ENCODE measurements around the gene SLC25A19. TPM values are rescaled to one million over a fixed set of nuclear protein-coding genes. Genes with fewer than 3 reads are reported as not detected.
A peak's percentile ranks its signal among the peaks of the same experiment; 100 is the strongest.

Gene SLC25A19
- total and polyA plus RNA-seq, 2 experiments from 2014 or later: 17.9 to 22.4 TPM

DNA sequence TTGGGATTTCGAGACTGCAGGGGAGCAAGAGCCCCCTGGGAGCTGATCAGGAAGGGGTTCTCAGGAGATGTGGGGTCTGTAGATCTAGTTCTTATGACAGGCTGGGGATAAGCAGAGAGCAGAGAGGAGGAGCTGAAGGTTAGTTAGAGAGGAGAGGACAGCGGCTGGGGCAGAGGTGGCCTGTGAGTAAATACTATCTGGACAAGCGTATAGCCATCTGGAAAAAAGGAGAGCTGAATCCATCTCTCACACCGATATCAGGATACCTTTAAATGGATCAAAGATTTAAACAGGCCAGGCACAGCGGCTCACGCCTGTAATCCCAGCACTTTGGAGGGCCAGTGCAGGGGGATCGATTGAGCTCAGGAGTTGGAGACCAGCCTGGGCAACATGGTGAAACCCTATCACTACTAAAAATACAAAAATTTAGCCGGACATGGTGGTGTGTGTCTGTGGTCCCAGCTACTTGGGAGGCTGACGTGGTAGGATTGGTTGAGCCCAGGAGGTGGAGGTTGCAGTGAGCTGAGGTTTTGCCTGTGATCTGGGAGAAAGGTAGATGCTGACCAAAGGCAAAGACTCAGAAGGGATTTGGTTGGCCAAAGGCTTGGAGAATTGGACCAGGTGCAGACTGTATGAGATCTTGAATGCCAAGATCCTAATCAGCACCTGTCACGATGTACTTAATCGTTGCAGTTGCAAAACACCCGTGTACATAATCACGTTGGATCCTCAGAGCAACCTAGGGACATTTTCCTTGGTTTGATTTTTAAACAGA lies 18.9 kb upstream of the SLC25A19 start:
- no peaks in the 10 kb centered on the region for H3K79me2 ChIP-seq (replicated peaks; ENCODE audit: insufficient read depth)
- TF ChIP-seq EZH2phosphoT487 (IDR thresholded peaks at IDR 0.05; ENCODE audit: unreplicated experiment): no peak
- TF ChIP-seq, protein P1, sequence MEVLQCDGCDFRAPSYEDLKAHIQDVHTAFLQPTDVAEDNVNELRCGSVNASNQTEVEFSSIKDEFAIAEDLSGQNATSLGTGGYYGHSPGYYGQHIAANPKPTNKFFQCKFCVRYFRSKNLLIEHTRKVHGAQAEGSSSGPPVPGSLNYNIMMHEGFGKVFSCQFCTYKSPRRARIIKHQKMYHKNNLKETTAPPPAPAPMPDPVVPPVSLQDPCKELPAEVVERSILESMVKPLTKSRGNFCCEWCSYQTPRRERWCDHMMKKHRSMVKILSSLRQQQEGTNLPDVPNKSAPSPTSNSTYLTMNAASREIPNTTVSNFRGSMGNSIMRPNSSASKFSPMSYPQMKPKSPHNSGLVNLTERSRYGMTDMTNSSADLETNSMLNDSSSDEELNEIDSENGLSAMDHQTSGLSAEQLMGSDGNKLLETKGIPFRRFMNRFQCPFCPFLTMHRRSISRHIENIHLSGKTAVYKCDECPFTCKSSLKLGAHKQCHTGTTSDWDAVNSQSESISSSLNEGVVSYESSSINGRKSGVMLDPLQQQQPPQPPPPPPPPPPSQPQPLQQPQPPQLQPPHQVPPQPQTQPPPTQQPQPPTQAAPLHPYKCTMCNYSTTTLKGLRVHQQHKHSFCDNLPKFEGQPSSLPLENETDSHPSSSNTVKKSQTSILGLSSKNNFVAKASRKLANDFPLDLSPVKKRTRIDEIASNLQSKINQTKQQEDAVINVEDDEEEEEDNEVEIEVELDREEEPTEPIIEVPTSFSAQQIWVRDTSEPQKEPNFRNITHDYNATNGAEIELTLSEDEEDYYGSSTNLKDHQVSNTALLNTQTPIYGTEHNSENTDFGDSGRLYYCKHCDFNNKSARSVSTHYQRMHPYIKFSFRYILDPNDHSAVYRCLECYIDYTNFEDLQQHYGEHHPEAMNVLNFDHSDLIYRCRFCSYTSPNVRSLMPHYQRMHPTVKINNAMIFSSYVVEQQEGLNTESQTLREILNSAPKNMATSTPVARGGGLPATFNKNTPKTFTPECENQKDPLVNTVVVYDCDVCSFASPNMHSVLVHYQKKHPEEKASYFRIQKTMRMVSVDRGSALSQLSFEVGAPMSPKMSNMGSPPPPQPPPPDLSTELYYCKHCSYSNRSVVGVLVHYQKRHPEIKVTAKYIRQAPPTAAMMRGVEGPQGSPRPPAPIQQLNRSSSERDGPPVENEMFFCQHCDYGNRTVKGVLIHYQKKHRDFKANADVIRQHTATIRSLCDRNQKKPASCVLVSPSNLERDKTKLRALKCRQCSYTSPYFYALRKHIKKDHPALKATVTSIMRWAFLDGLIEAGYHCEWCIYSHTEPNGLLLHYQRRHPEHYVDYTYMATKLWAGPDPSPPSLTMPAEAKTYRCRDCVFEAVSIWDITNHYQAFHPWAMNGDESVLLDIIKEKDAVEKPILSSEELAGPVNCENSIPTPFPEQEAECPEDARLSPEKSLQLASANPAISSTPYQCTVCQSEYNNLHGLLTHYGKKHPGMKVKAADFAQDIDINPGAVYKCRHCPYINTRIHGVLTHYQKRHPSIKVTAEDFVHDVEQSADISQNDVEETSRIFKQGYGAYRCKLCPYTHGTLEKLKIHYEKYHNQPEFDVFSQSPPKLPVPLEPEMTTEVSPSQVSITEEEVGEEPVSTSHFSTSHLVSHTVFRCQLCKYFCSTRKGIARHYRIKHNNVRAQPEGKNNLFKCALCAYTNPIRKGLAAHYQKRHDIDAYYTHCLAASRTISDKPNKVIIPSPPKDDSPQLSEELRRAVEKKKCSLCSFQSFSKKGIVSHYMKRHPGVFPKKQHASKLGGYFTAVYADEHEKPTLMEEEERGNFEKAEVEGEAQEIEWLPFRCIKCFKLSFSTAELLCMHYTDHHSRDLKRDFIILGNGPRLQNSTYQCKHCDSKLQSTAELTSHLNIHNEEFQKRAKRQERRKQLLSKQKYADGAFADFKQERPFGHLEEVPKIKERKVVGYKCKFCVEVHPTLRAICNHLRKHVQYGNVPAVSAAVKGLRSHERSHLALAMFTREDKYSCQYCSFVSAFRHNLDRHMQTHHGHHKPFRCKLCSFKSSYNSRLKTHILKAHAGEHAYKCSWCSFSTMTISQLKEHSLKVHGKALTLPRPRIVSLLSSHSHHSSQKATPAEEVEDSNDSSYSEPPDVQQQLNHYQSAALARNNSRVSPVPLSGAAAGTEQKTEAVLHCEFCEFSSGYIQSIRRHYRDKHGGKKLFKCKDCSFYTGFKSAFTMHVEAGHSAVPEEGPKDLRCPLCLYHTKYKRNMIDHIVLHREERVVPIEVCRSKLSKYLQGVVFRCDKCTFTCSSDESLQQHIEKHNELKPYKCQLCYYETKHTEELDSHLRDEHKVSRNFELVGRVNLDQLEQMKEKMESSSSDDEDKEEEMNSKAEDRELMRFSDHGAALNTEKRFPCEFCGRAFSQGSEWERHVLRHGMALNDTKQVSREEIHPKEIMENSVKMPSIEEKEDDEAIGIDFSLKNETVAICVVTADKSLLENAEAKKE (CRISPR knock-in tag; IDR thresholded peaks at IDR 0.05): no peak
- TF ChIP-seq JUNB (IDR thresholded peaks at IDR 0.05; ENCODE audit: unreplicated experiment): no peak
- TF ChIP-seq CREB1 (CRISPR knock-in tag; IDR thresholded peaks at IDR 0.05; ENCODE audit: low read depth): no peak
- TF ChIP-seq STAT1 (IDR thresholded peaks at IDR 0.05; ENCODE audit: unreplicated experiment): no peak
- no peak for TF ChIP-seq ZNF114 (CRISPR knock-in tag; IDR thresholded peaks at IDR 0.05)
- no peak for TF ChIP-seq NANOG (IDR thresholded peaks at IDR 0.05; ENCODE audit: borderline replicate concordance)
- no peak for TF ChIP-seq POLR2AphosphoS5 (IDR thresholded peaks at IDR 0.05; ENCODE audit: low read depth)
- no peak for TF ChIP-seq ZNF331 (CRISPR knock-in tag; IDR thresholded peaks at IDR 0.05; ENCODE audit: low read depth)
- TF ChIP-seq, protein P2, sequence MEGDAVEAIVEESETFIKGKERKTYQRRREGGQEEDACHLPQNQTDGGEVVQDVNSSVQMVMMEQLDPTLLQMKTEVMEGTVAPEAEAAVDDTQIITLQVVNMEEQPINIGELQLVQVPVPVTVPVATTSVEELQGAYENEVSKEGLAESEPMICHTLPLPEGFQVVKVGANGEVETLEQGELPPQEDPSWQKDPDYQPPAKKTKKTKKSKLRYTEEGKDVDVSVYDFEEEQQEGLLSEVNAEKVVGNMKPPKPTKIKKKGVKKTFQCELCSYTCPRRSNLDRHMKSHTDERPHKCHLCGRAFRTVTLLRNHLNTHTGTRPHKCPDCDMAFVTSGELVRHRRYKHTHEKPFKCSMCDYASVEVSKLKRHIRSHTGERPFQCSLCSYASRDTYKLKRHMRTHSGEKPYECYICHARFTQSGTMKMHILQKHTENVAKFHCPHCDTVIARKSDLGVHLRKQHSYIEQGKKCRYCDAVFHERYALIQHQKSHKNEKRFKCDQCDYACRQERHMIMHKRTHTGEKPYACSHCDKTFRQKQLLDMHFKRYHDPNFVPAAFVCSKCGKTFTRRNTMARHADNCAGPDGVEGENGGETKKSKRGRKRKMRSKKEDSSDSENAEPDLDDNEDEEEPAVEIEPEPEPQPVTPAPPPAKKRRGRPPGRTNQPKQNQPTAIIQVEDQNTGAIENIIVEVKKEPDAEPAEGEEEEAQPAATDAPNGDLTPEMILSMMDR (conservative IDR thresholded peaks at IDR 0.05; ENCODE audit: low read depth in 2 of 2): no peak
- no peak for TF ChIP-seq EZH2 (IDR thresholded peaks at IDR 0.05; ENCODE audit: low read depth, unreplicated experiment)
- TF ChIP-seq, protein P3, sequence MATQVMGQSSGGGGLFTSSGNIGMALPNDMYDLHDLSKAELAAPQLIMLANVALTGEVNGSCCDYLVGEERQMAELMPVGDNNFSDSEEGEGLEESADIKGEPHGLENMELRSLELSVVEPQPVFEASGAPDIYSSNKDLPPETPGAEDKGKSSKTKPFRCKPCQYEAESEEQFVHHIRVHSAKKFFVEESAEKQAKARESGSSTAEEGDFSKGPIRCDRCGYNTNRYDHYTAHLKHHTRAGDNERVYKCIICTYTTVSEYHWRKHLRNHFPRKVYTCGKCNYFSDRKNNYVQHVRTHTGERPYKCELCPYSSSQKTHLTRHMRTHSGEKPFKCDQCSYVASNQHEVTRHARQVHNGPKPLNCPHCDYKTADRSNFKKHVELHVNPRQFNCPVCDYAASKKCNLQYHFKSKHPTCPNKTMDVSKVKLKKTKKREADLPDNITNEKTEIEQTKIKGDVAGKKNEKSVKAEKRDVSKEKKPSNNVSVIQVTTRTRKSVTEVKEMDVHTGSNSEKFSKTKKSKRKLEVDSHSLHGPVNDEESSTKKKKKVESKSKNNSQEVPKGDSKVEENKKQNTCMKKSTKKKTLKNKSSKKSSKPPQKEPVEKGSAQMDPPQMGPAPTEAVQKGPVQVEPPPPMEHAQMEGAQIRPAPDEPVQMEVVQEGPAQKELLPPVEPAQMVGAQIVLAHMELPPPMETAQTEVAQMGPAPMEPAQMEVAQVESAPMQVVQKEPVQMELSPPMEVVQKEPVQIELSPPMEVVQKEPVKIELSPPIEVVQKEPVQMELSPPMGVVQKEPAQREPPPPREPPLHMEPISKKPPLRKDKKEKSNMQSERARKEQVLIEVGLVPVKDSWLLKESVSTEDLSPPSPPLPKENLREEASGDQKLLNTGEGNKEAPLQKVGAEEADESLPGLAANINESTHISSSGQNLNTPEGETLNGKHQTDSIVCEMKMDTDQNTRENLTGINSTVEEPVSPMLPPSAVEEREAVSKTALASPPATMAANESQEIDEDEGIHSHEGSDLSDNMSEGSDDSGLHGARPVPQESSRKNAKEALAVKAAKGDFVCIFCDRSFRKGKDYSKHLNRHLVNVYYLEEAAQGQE (IDR thresholded peaks at IDR 0.05; ENCODE audit: unreplicated experiment): no peak
- TF ChIP-seq, protein P4, sequence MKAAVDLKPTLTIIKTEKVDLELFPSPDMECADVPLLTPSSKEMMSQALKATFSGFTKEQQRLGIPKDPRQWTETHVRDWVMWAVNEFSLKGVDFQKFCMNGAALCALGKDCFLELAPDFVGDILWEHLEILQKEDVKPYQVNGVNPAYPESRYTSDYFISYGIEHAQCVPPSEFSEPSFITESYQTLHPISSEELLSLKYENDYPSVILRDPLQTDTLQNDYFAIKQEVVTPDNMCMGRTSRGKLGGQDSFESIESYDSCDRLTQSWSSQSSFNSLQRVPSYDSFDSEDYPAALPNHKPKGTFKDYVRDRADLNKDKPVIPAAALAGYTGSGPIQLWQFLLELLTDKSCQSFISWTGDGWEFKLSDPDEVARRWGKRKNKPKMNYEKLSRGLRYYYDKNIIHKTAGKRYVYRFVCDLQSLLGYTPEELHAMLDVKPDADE (IDR thresholded peaks at IDR 0.05): no peak
- no peak overlapping the region for H3K4me2 ChIP-seq
- no peaks in the 10 kb centered on the region for H3K36me3 Mint-ChIP-seq (ENCODE audit: low read depth)
- H3K27ac Mint-ChIP-seq: peak overlapping the region; percentile 41
- no peak overlapping the region for H3K4me3 ChIP-seq
- H4K20me1 ChIP-seq (replicated peaks; ENCODE audit: insufficient read depth): no peaks in the 10 kb centered on the region
- H3K4me3 Mint-ChIP-seq: no peak overlapping the region
- no peak overlapping the region for H3K27ac ChIP-seq (ENCODE audit: low read depth)
- ATAC-seq: no peak
- no peaks in the 10 kb centered on the region for H3K36me3 ChIP-seq (ENCODE audit: insufficient read depth)
- no peaks in the 10 kb centered on the region for H3K27me3 ChIP-seq (ENCODE audit: insufficient read depth)
- peaks cover 4% of the 10 kb centered on the region; the same call in 1 of the 3 replicates for H3K4me1 Mint-ChIP-seq
- no peaks in the 10 kb centered on the region for H3K9me2 ChIP-seq (ENCODE audit: insufficient read depth)
- peaks cover 4% of the 10 kb centered on the region for H3K27me3 Mint-ChIP-seq (ENCODE audit: insufficient read depth, low read depth, poor library complexity)
- H3F3A ChIP-seq (replicated peaks; ENCODE audit: low read depth): no peaks in the 10 kb centered on the region
- no peaks in the 10 kb centered on the region; the same call in 1 of the 2 replicates for H3K4me1 ChIP-seq (ENCODE audit: insufficient read depth)
- DNase-seq (ENCODE audit: low spot score): no peak
- no peak overlapping the region for H2AFZ ChIP-seq
- H3K9me3 Mint-ChIP-seq: no peaks in the 10 kb centered on the region

All from GM23338 (cell line).